Large intestine (tissue), 3 donors: Measurements from ENCODE around the gene LRMDA. TPM values are rescaled to one million over a fixed set of nuclear protein-coding genes. Genes with fewer than 3 reads are reported as not detected.

Source experiments
- DNase-seq, 2 donors: peaks; one replicate each; pipeline versions ENCODE4 v3.0.0 to v3.0.0-alpha.2; 2013
- H3K27ac ChIP-seq: one replicate; pipeline ENCODE4 v1.5.1; 2013; ENCODE audit warnings: low read length
- H3K27me3 ChIP-seq: 2 replicates; pipeline ENCODE4 v1.6.1; 2013; ENCODE audit warnings: low read length; ENCODE audit not compliant: control insufficient read depth, insufficient read depth
- H3K36me3 ChIP-seq: 2 replicates; pipeline ENCODE4 v1.6.1; 2013; ENCODE audit warnings: low read length; ENCODE audit not compliant: control insufficient read depth, insufficient read depth
- H3K4me1 ChIP-seq: one replicate; pipeline ENCODE4 v1.6.1; 2013; ENCODE audit warnings: low read length; ENCODE audit not compliant: control insufficient read depth, insufficient read depth
- H3K4me3 ChIP-seq: one replicate; pipeline ENCODE4 v1.5.1; 2013; ENCODE audit warnings: low read length
- H3K9me3 ChIP-seq: one replicate; pipeline ENCODE4 v1.6.1; 2013; ENCODE audit warnings: mild to moderate bottlenecking, low read depth, low read length, moderate library complexity; ENCODE audit not compliant: control insufficient read depth
- WGBS: methylation state at CpG from one replicate; pipeline ENCODE4 v1.1.5; 2013; ENCODE audit warnings: low lambda C conversion rate; ENCODE audit not compliant: insufficient coverage; 5-methylcytosine and 5-hydroxymethylcytosine counted together
- polyA plus RNA-seq: library from polyadenylated mRNA; unstranded; fragments of 120-200 nt; gene quantifications from one replicate; pipeline ENCODE4 v1.2.1, GENCODE V29; 2013

The LRMDA gene
- polyA plus RNA-seq, 1 donor: 5.3 TPM

- no peaks in the 10 kb centered on the region for H3K9me3 ChIP-seq
- no peaks in the 10 kb centered on the region for H3K27me3 ChIP-seq
- 40% methylated on average over 2 of the region's 5 CpGs for WGBS
- no peak for DNase-seq
- H3K4me1 ChIP-seq: no peaks in the 10 kb centered on the region
- H3K36me3 ChIP-seq: no peaks in the 10 kb centered on the region
- H3K4me3 ChIP-seq: no peak overlapping the region
- H3K27ac ChIP-seq: no peak overlapping the region
These were observed 393.8 kb downstream of the LRMDA start for GRCh38 chr10:75825235-75825634.

- no peak for DNase-seq
- Histone ChIP-seq H3K9me3 (no peaks in the 10 kb centered on the region), H3K27me3 (no peaks in the 10 kb centered on the region), H3K4me3 (no peak overlapping the region), H3K4me1 (no peaks in the 10 kb centered on the region), H3K27ac (no peak overlapping the region), H3K36me3 (no peaks in the 10 kb centered on the region)
- WGBS: no CpG with 5 or more reads among the region's 5 CpGs
These were observed 394.2 kb downstream of the LRMDA start for GRCh38 chr10:75825661-75826060.

DNA sequence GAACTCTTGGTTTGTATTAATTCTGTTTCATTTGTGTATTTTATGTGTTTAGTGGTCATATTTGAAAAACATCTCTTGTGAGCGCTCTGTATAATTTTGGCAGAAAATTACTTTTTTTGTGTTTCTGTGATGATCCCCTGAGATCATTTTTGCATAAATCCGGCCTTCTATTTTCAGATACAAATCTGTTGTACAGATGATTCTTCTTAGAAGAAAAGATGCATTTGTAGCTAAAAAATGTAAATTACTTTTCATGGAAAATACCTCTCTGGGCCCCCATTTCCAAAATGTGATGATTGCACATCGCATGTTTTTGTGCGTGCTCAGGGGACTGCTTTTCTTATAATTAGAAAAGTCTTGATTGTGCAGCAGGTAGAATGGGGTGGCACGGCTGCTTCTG lies 395.4 kb downstream of the LRMDA start:
- Histone ChIP-seq H3K27me3 (no peaks in the 10 kb centered on the region), H3K4me1 (no peaks in the 10 kb centered on the region), H3K36me3 (no peaks in the 10 kb centered on the region), H3K4me3 (no peak overlapping the region), H3K9me3 (no peaks in the 10 kb centered on the region), H3K27ac (no peak overlapping the region)
- no peak for DNase-seq
- WGBS: 100% methylated on average over 2 of the region's 5 CpGs

DNA sequence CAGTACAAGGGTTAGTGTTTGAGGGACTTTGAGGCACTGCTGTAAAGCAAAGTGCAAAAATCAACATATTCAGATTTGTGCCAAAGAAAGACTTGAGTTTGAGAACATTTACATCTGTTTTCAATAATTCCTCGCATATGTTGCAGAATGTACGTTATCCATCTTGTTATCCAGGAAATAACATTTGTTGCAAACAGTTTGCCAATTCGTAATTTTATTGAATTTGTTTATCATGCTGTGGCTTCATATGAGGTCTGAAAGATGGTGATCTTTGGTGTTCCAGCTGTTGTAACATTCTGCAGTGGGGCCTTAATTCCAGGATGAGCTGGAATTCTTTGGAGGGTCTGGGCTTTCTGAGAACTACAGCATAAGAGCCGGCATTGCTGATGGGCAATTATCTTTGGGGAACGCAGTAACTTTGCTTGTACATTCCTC lies 396.2 kb downstream of the LRMDA start:
- WGBS: 79% methylated on average over 4 of the region's 5 CpGs
- no peak overlapping the region for H3K4me3 ChIP-seq
- H3K36me3 ChIP-seq: no peaks in the 10 kb centered on the region
- H3K27ac ChIP-seq: no peak overlapping the region
- H3K9me3 ChIP-seq: no peaks in the 10 kb centered on the region
- H3K4me1 ChIP-seq: no peaks in the 10 kb centered on the region
- no peak for DNase-seq
- no peaks in the 10 kb centered on the region for H3K27me3 ChIP-seq

DNA sequence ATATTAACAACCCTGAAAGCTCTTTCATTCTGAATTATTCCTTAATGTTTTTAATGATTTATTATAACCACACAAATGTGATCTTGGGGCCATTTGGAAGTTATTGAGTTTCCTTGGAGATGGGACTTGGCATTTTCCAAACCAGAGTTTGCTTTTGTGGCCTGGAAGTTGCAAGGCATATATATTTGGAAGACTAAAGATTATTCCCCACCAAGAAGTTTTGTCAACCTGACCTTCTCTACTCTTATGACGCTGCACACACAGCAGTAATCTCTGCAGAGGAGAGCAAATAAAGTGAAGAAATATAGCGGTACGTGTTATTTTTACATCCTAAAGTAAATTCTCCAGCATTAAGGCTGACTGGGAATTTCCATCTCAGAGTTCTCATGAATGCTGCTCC lies 397.0 kb downstream of the LRMDA start:
- H3K27me3 ChIP-seq: no peaks in the 10 kb centered on the region
- no peak overlapping the region for H3K27ac ChIP-seq
- H3K36me3 ChIP-seq: no peaks in the 10 kb centered on the region
- no peak for DNase-seq
- H3K4me1 ChIP-seq: no peaks in the 10 kb centered on the region
- WGBS: 70% methylated on average over 2 of the region's 3 CpGs
- H3K9me3 ChIP-seq: no peaks in the 10 kb centered on the region
- H3K4me3 ChIP-seq: no peak overlapping the region

DNA sequence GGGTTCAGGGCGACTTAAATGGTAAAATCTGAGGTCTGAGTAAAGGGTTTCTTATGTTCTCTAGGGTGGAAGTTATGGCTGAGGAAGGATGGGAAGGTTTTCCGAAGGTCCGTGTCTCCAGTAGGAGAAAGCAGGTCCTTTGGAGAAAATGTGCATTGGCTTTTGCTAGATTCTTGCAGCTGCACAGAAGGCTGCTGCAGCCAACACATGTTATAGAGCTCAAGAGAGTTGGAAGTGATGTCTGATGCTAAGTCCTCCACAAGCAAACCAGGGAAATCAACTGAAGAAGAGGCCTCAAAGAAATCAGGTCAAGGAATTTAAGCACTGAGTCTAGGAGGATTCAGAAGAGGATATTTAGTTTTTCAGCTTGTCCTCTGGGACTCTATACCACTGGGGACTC lies 404.6 kb downstream of the LRMDA start:
- Histone ChIP-seq H3K27me3 (no peaks in the 10 kb centered on the region), H3K4me1 (no peaks in the 10 kb centered on the region), H3K27ac (no peak overlapping the region), H3K36me3 (no peaks in the 10 kb centered on the region), H3K9me3 (no peaks in the 10 kb centered on the region), H3K4me3 (no peak overlapping the region)
- WGBS: no CpG with 5 or more reads among the region's 3 CpGs
- DNase-seq: no peak

- DNase-seq: no peak
- Histone ChIP-seq H3K9me3 (no peaks in the 10 kb centered on the region), H3K36me3 (no peaks in the 10 kb centered on the region), H3K4me3 (no peak overlapping the region), H3K27me3 (no peaks in the 10 kb centered on the region), H3K27ac (no peak overlapping the region), H3K4me1 (no peaks in the 10 kb centered on the region)
- no CpG with 5 or more reads among the region's 1 CpG for WGBS
These were observed 407.1 kb downstream of the LRMDA start for GRCh38 chr10:75838486-75838885.

DNA sequence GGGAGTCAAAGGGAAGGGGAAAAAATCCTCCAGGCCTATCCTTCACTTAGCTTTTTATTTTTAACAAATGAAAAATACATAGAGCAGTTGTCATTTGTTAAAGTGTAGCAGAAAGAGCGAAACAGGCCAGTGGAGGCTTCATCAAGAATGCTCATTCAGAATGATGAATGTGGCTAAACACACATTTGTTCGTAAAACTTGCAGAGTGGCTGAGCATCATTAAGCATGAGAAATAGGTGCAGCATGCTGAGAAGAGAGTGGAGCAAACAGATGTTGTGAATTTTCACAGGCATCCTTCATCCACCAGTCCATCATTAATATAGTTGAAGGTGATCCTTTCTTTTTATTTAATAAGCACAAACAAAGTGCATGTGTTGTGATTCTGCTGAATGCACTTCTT lies 407.6 kb downstream of the LRMDA start:
- Histone ChIP-seq H3K9me3 (no peaks in the 10 kb centered on the region), H3K4me1 (no peaks in the 10 kb centered on the region), H3K36me3 (no peaks in the 10 kb centered on the region), H3K4me3 (no peak overlapping the region), H3K27ac (no peak overlapping the region), H3K27me3 (no peaks in the 10 kb centered on the region)
- DNase-seq: no peak
- no CpG with 5 or more reads among the region's 2 CpGs for WGBS

DNA sequence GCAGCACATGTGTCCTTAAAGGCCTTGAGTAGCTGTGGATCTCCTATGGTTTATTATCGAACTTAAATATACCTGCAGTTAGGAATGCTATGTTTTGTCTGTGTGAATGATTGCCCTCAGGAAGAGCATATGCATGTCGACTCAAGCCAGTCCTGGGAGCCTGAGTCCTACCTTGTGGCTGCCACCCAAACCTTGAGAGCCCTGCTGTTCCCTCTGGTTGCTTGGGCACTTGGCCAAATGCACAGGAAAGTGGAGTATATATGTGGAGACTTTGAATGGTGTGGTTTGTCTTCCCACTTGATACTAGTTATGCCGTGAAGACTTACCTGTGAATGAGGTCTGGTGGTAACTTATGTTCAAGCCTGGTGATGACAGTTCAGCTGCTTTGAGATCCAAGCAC lies 409.8 kb downstream of the LRMDA start:
- no peak for DNase-seq
- H3K4me3 ChIP-seq: no peak overlapping the region
- no peaks in the 10 kb centered on the region for H3K4me1 ChIP-seq
- H3K36me3 ChIP-seq: no peaks in the 10 kb centered on the region
- no peaks in the 10 kb centered on the region for H3K27me3 ChIP-seq
- WGBS: no CpG with 5 or more reads among the region's 3 CpGs
- no peaks in the 10 kb centered on the region for H3K9me3 ChIP-seq
- H3K27ac ChIP-seq: no peak overlapping the region

GRCh38 chr10:75845176-75845947 lies 413.9 kb downstream of the LRMDA start:
- no peaks in the 10 kb centered on the region for H3K4me1 ChIP-seq
- no peaks in the 10 kb centered on the region for H3K9me3 ChIP-seq
- H3K4me3 ChIP-seq: no peak overlapping the region
- no peak overlapping the region for H3K27ac ChIP-seq
- H3K27me3 ChIP-seq: no peaks in the 10 kb centered on the region
- no peak for DNase-seq
- WGBS: 61% methylated on average over 2 of the region's 8 CpGs
- H3K36me3 ChIP-seq: no peaks in the 10 kb centered on the region

DNA sequence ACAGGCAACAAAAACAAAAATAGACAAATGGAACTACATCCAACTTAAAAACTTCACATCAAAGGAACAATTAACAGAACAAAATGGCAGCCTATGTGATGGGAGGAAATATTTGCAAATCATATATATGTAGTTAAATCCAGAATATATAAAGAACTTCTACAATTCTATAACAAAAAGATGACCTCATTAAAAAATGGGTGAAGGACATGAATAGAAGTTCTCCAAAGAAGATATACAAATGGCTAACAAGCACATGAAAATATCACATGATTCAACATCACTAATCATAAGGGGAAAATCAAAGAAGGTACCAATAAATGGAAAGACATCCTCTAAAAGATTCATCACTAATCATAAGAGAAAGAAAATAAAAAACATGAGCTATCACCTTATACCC lies 416.1 kb downstream of the LRMDA start:
- Histone ChIP-seq H3K9me3 (no peaks in the 10 kb centered on the region), H3K36me3 (no peaks in the 10 kb centered on the region), H3K27ac (no peak overlapping the region), H3K4me1 (no peaks in the 10 kb centered on the region), H3K27me3 (no peaks in the 10 kb centered on the region), H3K4me3 (no peak overlapping the region)
- no peak for DNase-seq
